Esophagus squamous epithelium (tissue), 4 donors: ENCODE results near the gene CELA3B.
"Not testable (repeated sequence)": the region's sequence is repeated elsewhere in the genome, so short reads cannot be mapped to it uniquely, and the experiment has no call there.

Source experiments
- CTCF ChIP-seq, 6 experiments: fragments of 450-650 bp in 4 of 6; fragments of 200-600 bp in 2 of 6; sonication (generic) in 2 of 6; IDR thresholded peaks; one replicate each; pipeline ENCODE4 v1.5.1; 2016 to 2019; ENCODE audit warnings: antibody characterized with exemption in 6 of 6, mild to moderate bottlenecking in 4 of 6, moderate library complexity in 4 of 6
- POLR2A ChIP-seq, 4 donors: fragments of 450-650 bp; IDR thresholded peaks; one replicate each; pipeline ENCODE4 v1.6.1; 2017; ENCODE audit warnings: antibody characterized with exemption in 4 of 4, mild to moderate bottlenecking in 4 of 4, moderate library complexity in 3 of 4

GRCh38 chr1:21992186-21992585 lies 15.4 kb downstream of the CELA3B start:
- TF ChIP-seq CTCF, POLR2A (IDR thresholded peaks at IDR 0.05): not testable (repeated sequence)
